ENCODE measurements around the gene TENM3. TPM values are rescaled to one million over a fixed set of nuclear protein-coding genes. Genes with fewer than 3 reads are reported as not detected.

Gene TENM3
- total RNA-seq, 1 donor from 2014 or later = 106 TPM

- DNase-seq (ENCODE audit: low spot score in 2 of 2, unreplicated experiment in 2 of 2) = no peak
- H3K4me3 Mint-ChIP-seq = no peak overlapping the region
- no peaks in the 10 kb centered on the region for H3K27me3 Mint-ChIP-seq (ENCODE audit: low read depth)
- peaks cover 3% of the 10 kb centered on the region for H3K36me3 Mint-ChIP-seq
- no peak overlapping the region for H3K27ac Mint-ChIP-seq
- H3K4me1 Mint-ChIP-seq = no peaks in the 10 kb centered on the region
- TF ChIP-seq CTCF (IDR thresholded peaks at IDR 0.05; ENCODE audit: unreplicated experiment) = peak; percentile 13
- H3K9me3 Mint-ChIP-seq = peaks cover 3% of the 10 kb centered on the region
Measured at GRCh38 chr4:182306792-182307507, 63.7 kb downstream of the TENM3 start.

GRCh38 chr4:182307746-182308145 is 64.5 kb downstream of the TENM3 start:
- no peak overlapping the region for H3K4me3 Mint-ChIP-seq
- H3K36me3 Mint-ChIP-seq = peaks cover 2% of the 10 kb centered on the region

GRCh38 chr4:182309877-182310276 is 66.7 kb downstream of the TENM3 start:
- Mint-ChIP-seq H3K36me3 (peaks cover 9% of the 10 kb centered on the region), H3K9me3 (peaks cover 10% of the 10 kb centered on the region), H3K27me3 (ENCODE audit: low read depth) (no peaks in the 10 kb centered on the region), H3K4me1 (no peaks in the 10 kb centered on the region), H3K27ac (no peak overlapping the region), H3K4me3 (no peak overlapping the region)
- no peak for DNase-seq (ENCODE audit: low spot score in 2 of 2, unreplicated experiment in 2 of 2)
- TF ChIP-seq CTCF (IDR thresholded peaks at IDR 0.05; ENCODE audit: unreplicated experiment) = no peak

More at GRCh38 chr4:182307746-182308145, 64.5 kb downstream of the TENM3 start:
- Mint-ChIP-seq H3K9me3 (peaks cover 3% of the 10 kb centered on the region), H3K4me1 (no peaks in the 10 kb centered on the region), H3K27ac (peak overlapping the region; percentile 21), H3K27me3 (ENCODE audit: low read depth) (no peaks in the 10 kb centered on the region)
- no peak for TF ChIP-seq CTCF (IDR thresholded peaks at IDR 0.05; ENCODE audit: unreplicated experiment)
- no peak for DNase-seq (ENCODE audit: low spot score in 2 of 2, unreplicated experiment in 2 of 2)

GRCh38 chr4:182310316-182310715 is 67.1 kb downstream of the TENM3 start:
- TF ChIP-seq CTCF (IDR thresholded peaks at IDR 0.05; ENCODE audit: unreplicated experiment) = no peak
- peaks cover 12% of the 10 kb centered on the region for H3K36me3 Mint-ChIP-seq
- no peaks in the 10 kb centered on the region for H3K4me1 Mint-ChIP-seq
- no peaks in the 10 kb centered on the region for H3K27me3 Mint-ChIP-seq (ENCODE audit: low read depth)
- peaks cover 14% of the 10 kb centered on the region for H3K9me3 Mint-ChIP-seq
- no peak overlapping the region for H3K27ac Mint-ChIP-seq
- H3K4me3 Mint-ChIP-seq = no peak overlapping the region
- DNase-seq (ENCODE audit: low spot score in 2 of 2, unreplicated experiment in 2 of 2) = no peak

GRCh38 chr4:182310962-182311361 is 67.8 kb downstream of the TENM3 start:
- H3K27ac Mint-ChIP-seq = no peak overlapping the region
- H3K4me1 Mint-ChIP-seq = no peaks in the 10 kb centered on the region
- no peak overlapping the region for H3K4me3 Mint-ChIP-seq
- TF ChIP-seq CTCF (IDR thresholded peaks at IDR 0.05; ENCODE audit: unreplicated experiment) = no peak
- no peaks in the 10 kb centered on the region for H3K27me3 Mint-ChIP-seq (ENCODE audit: low read depth)
- peaks cover 17% of the 10 kb centered on the region for H3K36me3 Mint-ChIP-seq
- no peak for DNase-seq (ENCODE audit: low spot score in 2 of 2, unreplicated experiment in 2 of 2)
- H3K9me3 Mint-ChIP-seq = peaks cover 21% of the 10 kb centered on the region

All from mesothelial cell of epicardium (in vitro differentiated cells).